Esophagus squamous epithelium (tissue), 5 donors: ENCODE measurements around the gene TMEM9B. TPM values are rescaled to one million over a fixed set of nuclear protein-coding genes. Genes with fewer than 3 reads are reported as not detected.

Source experiments
- DNase-seq: peaks from one replicate; lab custom pipeline; 2025; lab: John Stamatoyannopoulos, UW
- H3K27ac ChIP-seq, 4 donors: fragments of 200-600 bp; sonication (generic); one replicate each; pipeline ENCODE4 v1.5.1; 2016 to 2019; ENCODE audit warnings: mild to moderate bottlenecking in 1 of 4
- H3K27me3 ChIP-seq, 4 donors: fragments of 200-600 bp; sonication (generic); 1 replicate in 3 of 4; 2 replicates in 1 of 4; pipeline versions ENCODE4 v1.5.1 to v1.6.0; 2017 to 2021; ENCODE audit warnings: antibody characterized with exemption in 1 of 4
- H3K36me3 ChIP-seq, 3 donors: fragments of 200-600 bp; sonication (generic); one replicate each; pipeline ENCODE4 v1.5.1; 2016 to 2019
- H3K4me1 ChIP-seq, 3 donors: fragments of 200-600 bp; sonication (generic); one replicate each; pipeline ENCODE4 v1.5.1; 2017 to 2019
- H3K4me3 ChIP-seq, 4 donors: fragments of 200-600 bp; sonication (generic); 1 replicate in 3 of 4; 2 replicates in 1 of 4; pipeline ENCODE4 v1.5.1; 2016 to 2019; ENCODE audit warnings: mild to moderate bottlenecking in 2 of 4, moderate library complexity in 1 of 4
- H3K9me3 ChIP-seq, 3 donors: fragments of 200-600 bp; sonication (generic); one replicate each; pipeline ENCODE4 v1.5.1; 2016 to 2019
- CTCF ChIP-seq, 6 experiments: fragments of 450-650 bp in 4 of 6; fragments of 200-600 bp in 2 of 6; sonication (generic) in 2 of 6; IDR thresholded peaks; one replicate each; pipeline ENCODE4 v1.5.1; 2016 to 2019; ENCODE audit warnings: antibody characterized with exemption in 6 of 6, mild to moderate bottlenecking in 4 of 6, moderate library complexity in 4 of 6
- POLR2A ChIP-seq, 4 donors: fragments of 450-650 bp; IDR thresholded peaks; one replicate each; pipeline ENCODE4 v1.6.1; 2017; ENCODE audit warnings: antibody characterized with exemption in 4 of 4, mild to moderate bottlenecking in 4 of 4, moderate library complexity in 3 of 4
- WGBS, 2 donors: methylation state at CpG; one replicate each; pipeline ENCODE4 v1.1.5; 2018; 5-methylcytosine and 5-hydroxymethylcytosine counted together
- intact Hi-C: fragments of 100-400 bp; cut with DNase I; formaldehyde crosslinking; loops from one replicate; pipeline ENCODE4 v1.15.0; 2022
- total RNA-seq, 4 donors: library from RNA; depleted of rRNA; stranded (reverse); fragments of >200 nt; gene quantifications; one replicate each; pipeline ENCODE4 v1.1.0, GENCODE V29; 2016
- donor health status: DM: yes; HTN: yes; CAD: no.

TMEM9B gene
- total RNA-seq, 4 donors from 2014 or later, result 41.7 to 73.2 (median 57.6) TPM

- Histone ChIP-seq H3K27ac (no peak overlapping the region), H3K27me3 (no peaks in the 10 kb centered on the region), H3K9me3 (no peaks in the 10 kb centered on the region), H3K4me3 (no peak overlapping the region), H3K4me1 (peaks cover 0 to 23% (median 0%) of the 10 kb centered on the region in 3 donors), H3K36me3 (no peaks in the 10 kb centered on the region)
- 23 to 50% methylated on average over 14 of the region's 14 CpGs for WGBS, 2 donors
- no peak for DNase-seq
- intact Hi-C loops, result no loop called here
- no peak for TF ChIP-seq CTCF (IDR thresholded peaks at IDR 0.05)
- no peak for TF ChIP-seq POLR2A (IDR thresholded peaks at IDR 0.05)
These were observed 29.3 kb downstream of the TMEM9B start for GRCh38 chr11:8934742-8935488.

- intact Hi-C loops, result no loop called here
- Histone ChIP-seq H3K27me3 (no peaks in the 10 kb centered on the region), H3K4me3 (no peak overlapping the region), H3K27ac (no peak overlapping the region), H3K36me3 (no peaks in the 10 kb centered on the region), H3K4me1 (peaks cover 0 to 32% (median 6%) of the 10 kb centered on the region in 3 donors), H3K9me3 (no peaks in the 10 kb centered on the region)
- no peak for DNase-seq
- TF ChIP-seq CTCF (IDR thresholded peaks at IDR 0.05) (no peak), POLR2A (IDR thresholded peaks at IDR 0.05) (no peak)
- 80 to 100% methylated on average over 2 to 3 of the region's 6 CpGs for WGBS, 2 donors
These were observed 30.3 kb downstream of the TMEM9B start for GRCh38 chr11:8933931-8934330.

GRCh38 chr11:8932564-8933180 lies 31.6 kb downstream of the TMEM9B start, which contains the start of gene C11orf16:
Gene C11orf16 (minus strand): TSS chr11:8932947. CDS start chr11:8932308, 639 bp downstream.
- H3K9me3 ChIP-seq, result no peaks in the 10 kb centered on the region
- TF ChIP-seq POLR2A (IDR thresholded peaks at IDR 0.05) (no peak), CTCF (IDR thresholded peaks at IDR 0.05) (no peak)
- H3K27ac ChIP-seq, result no peak within 1 kb of the TSS
- no peak for DNase-seq
- no peaks in the 10 kb centered on the region for H3K36me3 ChIP-seq
- intact Hi-C loops, result no loop called here
- H3K4me3 ChIP-seq, result no peak within 1 kb of the TSS
- H3K27me3 ChIP-seq, result no peaks in the 10 kb centered on the region
- H3K4me1 ChIP-seq, result peaks cover 0 to 42% (median 8%) of the 10 kb centered on the region in 3 donors
- WGBS, 2 donors, result 74 to 75% methylated on average over 3 to 5 of the region's 12 CpGs

GRCh38 chr11:8930456-8931175 lies 33.6 kb downstream of the TMEM9B start:
- no peak for DNase-seq
- no peaks in the 10 kb centered on the region for H3K27me3 ChIP-seq
- TF ChIP-seq CTCF (IDR thresholded peaks at IDR 0.05) (no peak), POLR2A (IDR thresholded peaks at IDR 0.05) (no peak)
- intact Hi-C loops, result no loop called here
- H3K4me1 ChIP-seq, result peaks cover 0 to 34% (median 8%) of the 10 kb centered on the region in 3 donors
- no peaks in the 10 kb centered on the region for H3K36me3 ChIP-seq
- H3K9me3 ChIP-seq, result no peaks in the 10 kb centered on the region
- 93 to 97% methylated on average over 12 of the region's 12 CpGs for WGBS, 2 donors
- no peak overlapping the region for H3K4me3 ChIP-seq
- H3K27ac ChIP-seq, result no peak overlapping the region
